ENCODE data around the gene ROS1. TPM values are rescaled to one million over a fixed set of nuclear protein-coding genes. Genes with fewer than 3 reads are reported as not detected.

Gene ROS1
- total RNA-seq, 1 donor from 2014 or later: not detected

GRCh38 chr6:117432273-117432672 lies 6.5 kb upstream of the ROS1 start:
- Histone ChIP-seq H3K27me3 (no peaks in the 10 kb centered on the region), H3K4me3 (no peak overlapping the region), H3K9me3 (no peaks in the 10 kb centered on the region), H3K36me3 (no peaks in the 10 kb centered on the region), H3K4me1 (no peaks in the 10 kb centered on the region), H3K27ac (no peak overlapping the region)
- DNase-seq (ENCODE audit: low spot score in 2 of 2): no peak
- intact Hi-C loops (cut with DNase I): no loop called here
- TF ChIP-seq CTCF (IDR thresholded peaks at IDR 0.05): no peak

- TF ChIP-seq CTCF (IDR thresholded peaks at IDR 0.05): no peak
- Histone ChIP-seq H3K27ac (no peak overlapping the region), H3K36me3 (no peaks in the 10 kb centered on the region), H3K4me1 (no peaks in the 10 kb centered on the region), H3K4me3 (no peak overlapping the region), H3K27me3 (no peaks in the 10 kb centered on the region), H3K9me3 (no peaks in the 10 kb centered on the region)
- intact Hi-C loops (cut with DNase I): no loop called here
- DNase-seq (ENCODE audit: low spot score in 2 of 2): no peak
These were observed 2.0 kb downstream of the ROS1 start for GRCh38 chr6:117423754-117424153.

DNA sequence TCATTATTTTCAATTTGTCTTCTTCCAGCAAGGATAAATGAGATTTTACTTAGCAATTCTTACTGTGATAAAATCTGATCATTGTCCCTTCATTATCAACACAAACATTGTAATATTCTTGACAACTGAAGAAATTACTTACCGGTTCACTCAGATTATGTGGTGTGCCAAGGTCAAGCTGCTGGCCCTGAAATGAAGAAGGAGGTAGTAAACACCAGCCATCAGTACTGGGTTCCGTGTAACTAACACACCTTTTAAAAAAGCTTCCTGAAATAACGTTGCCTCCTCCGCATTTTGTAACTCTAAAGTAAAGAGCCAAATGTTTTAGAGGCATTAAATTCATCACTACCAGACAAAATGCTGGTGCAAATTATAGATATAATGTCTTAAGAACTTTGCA lies 7.4 kb downstream of the ROS1 start:
- no peaks in the 10 kb centered on the region for H3K4me1 ChIP-seq
- no peak for DNase-seq (ENCODE audit: low spot score in 2 of 2)
- no peaks in the 10 kb centered on the region for H3K9me3 ChIP-seq
- no peaks in the 10 kb centered on the region for H3K36me3 ChIP-seq
- intact Hi-C loops (cut with DNase I): no loop called here
- no peak for TF ChIP-seq CTCF (IDR thresholded peaks at IDR 0.05)
- no peak overlapping the region for H3K27ac ChIP-seq
- no peak overlapping the region for H3K4me3 ChIP-seq
- H3K27me3 ChIP-seq: no peaks in the 10 kb centered on the region

GRCh38 chr6:117417851-117418250 lies 7.9 kb downstream of the ROS1 start:
- Histone ChIP-seq H3K27ac (no peak overlapping the region), H3K27me3 (no peaks in the 10 kb centered on the region), H3K9me3 (no peaks in the 10 kb centered on the region), H3K4me3 (no peak overlapping the region), H3K4me1 (no peaks in the 10 kb centered on the region), H3K36me3 (no peaks in the 10 kb centered on the region)
- TF ChIP-seq CTCF (IDR thresholded peaks at IDR 0.05): no peak
- intact Hi-C loops (cut with DNase I): no loop called here
- no peak for DNase-seq (ENCODE audit: low spot score in 2 of 2)

- Histone ChIP-seq H3K27me3 (no peaks in the 10 kb centered on the region), H3K27ac (no peak overlapping the region), H3K36me3 (no peaks in the 10 kb centered on the region), H3K4me3 (no peak overlapping the region), H3K4me1 (no peaks in the 10 kb centered on the region), H3K9me3 (no peaks in the 10 kb centered on the region)
- intact Hi-C loops (cut with DNase I): no loop called here
- TF ChIP-seq CTCF (IDR thresholded peaks at IDR 0.05): no peak
- no peak for DNase-seq (ENCODE audit: low spot score in 2 of 2)
These were observed 11.0 kb downstream of the ROS1 start for GRCh38 chr6:117414770-117415169.

- Histone ChIP-seq H3K4me1 (no peaks in the 10 kb centered on the region), H3K9me3 (no peaks in the 10 kb centered on the region), H3K4me3 (no peak overlapping the region), H3K36me3 (no peaks in the 10 kb centered on the region), H3K27me3 (no peaks in the 10 kb centered on the region), H3K27ac (no peak overlapping the region)
- no peak for TF ChIP-seq CTCF (IDR thresholded peaks at IDR 0.05)
- DNase-seq (ENCODE audit: low spot score in 2 of 2): no peak
- intact Hi-C loops (cut with DNase I): no loop called here
These were observed 14.3 kb downstream of the ROS1 start for GRCh38 chr6:117411474-117411873.

Measured in ascending aorta (tissue), 2 donors.